HG03139 (cell line): ENCODE measurements around the gene ATP9A.
"Not testable (repeated sequence)": the region's sequence is repeated elsewhere in the genome, so short reads cannot be mapped to it uniquely, and the experiment has no call there.

Experiments used
- ATAC-seq: cut with Tn5 transposase; IDR thresholded peaks from one replicate; pipeline ENCODE4 v1.9.1; 2021; ENCODE audit not compliant: unreplicated experiment

Gene ATP9A

GRCh38 chr20:51752343-51752951 lies 15.7 kb downstream of the ATP9A start:
- ATAC-seq, result no peak

GRCh38 chr20:51750770-51751388 lies 17.3 kb downstream of the ATP9A start:
- no peak for ATAC-seq

- ATAC-seq, result no peak
These were observed 18.0 kb downstream of the ATP9A start for GRCh38 chr20:51750037-51750769.

- no peak for ATAC-seq
These were observed 18.5 kb downstream of the ATP9A start for GRCh38 chr20:51749674-51750036.

GRCh38 chr20:51747182-51747911 lies 20.8 kb downstream of the ATP9A start:
- ATAC-seq, result no peak

GRCh38 chr20:51745804-51746203 lies 22.4 kb downstream of the ATP9A start:
- ATAC-seq, result no peak

- ATAC-seq, result no peak
These were observed 27.4 kb downstream of the ATP9A start for GRCh38 chr20:51740838-51741237.

GRCh38 chr20:51740308-51740707 lies 27.9 kb downstream of the ATP9A start:
- not testable (repeated sequence) for ATAC-seq

- ATAC-seq, result no peak
These were observed 28.4 kb downstream of the ATP9A start for GRCh38 chr20:51739722-51740249.

- no peak for ATAC-seq
These were observed 29.2 kb downstream of the ATP9A start for GRCh38 chr20:51738877-51739447.

GRCh38 chr20:51738261-51738660 lies 29.9 kb downstream of the ATP9A start:
- not testable (repeated sequence) for ATAC-seq

- no peak for ATAC-seq
These were observed 31.2 kb downstream of the ATP9A start for GRCh38 chr20:51736947-51737346.

- ATAC-seq, result no peak
These were observed 32.2 kb downstream of the ATP9A start for GRCh38 chr20:51735728-51736600.

- no peak for ATAC-seq
These were observed 33.1 kb downstream of the ATP9A start for GRCh38 chr20:51734876-51735720.

- ATAC-seq, result no peak
These were observed 35.1 kb downstream of the ATP9A start for GRCh38 chr20:51733070-51733469.

GRCh38 chr20:51732096-51732791 lies 35.9 kb downstream of the ATP9A start:
- ATAC-seq, result no peak

- no peak for ATAC-seq
These were observed 36.5 kb downstream of the ATP9A start for GRCh38 chr20:51731731-51732095.

GRCh38 chr20:51729771-51730170 lies 38.4 kb downstream of the ATP9A start:
- no peak for ATAC-seq

GRCh38 chr20:51728737-51729136 lies 39.5 kb downstream of the ATP9A start:
- no peak for ATAC-seq
